ENCODE results near the gene DDX51. TPM values are rescaled to one million over a fixed set of nuclear protein-coding genes. Genes with fewer than 3 reads are reported as not detected.

DDX51 gene
- polyA plus RNA-seq, 2 of the 4 experiments (the other 2 are of a cell fraction) = 10.2 to 22.6 TPM

DNA sequence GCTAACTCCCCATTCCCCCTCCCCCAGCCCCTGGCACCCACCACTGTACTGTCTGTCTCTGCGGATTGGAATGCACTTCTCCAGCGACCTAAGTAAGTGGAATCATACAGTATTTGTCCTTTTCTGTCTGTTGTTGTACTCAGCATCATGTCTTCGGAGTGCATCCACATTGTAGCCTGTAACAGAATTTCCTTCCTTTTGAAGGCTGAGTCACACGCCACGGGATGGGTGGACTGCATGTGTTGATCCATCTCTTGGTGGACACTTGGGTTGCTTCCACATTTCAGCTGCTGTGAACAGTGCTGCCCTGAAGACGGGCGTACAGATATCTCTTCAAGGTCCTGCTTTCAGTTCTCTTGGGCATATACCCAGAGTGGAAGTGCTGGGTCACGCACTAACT, 34.4 kb downstream of the DDX51 start:
- WGBS (ENCODE audit: missing lambda C conversion rate) = 89% methylated on average over 8 of the region's 8 CpGs
- ATAC-seq (no peak), FAIRE-seq (no peak), DNase-seq (ENCODE audit: low read depth in 1 of 2, low spot score in 1 of 2) (no peak)
- ChIA-PET POLR2A (no interaction called here), CTCF (no interaction called here)
- Histone ChIP-seq H3K9me3 (no peaks in the 10 kb centered on the region), H3K4me1 (no peaks in the 10 kb centered on the region), H3K4me3 (no peak overlapping the region), H3K27ac (no peak overlapping the region), H3K4me2 (no peak overlapping the region)
- TF ChIP-seq CBX2 (IDR thresholded peaks at IDR 0.05; ENCODE audit: borderline replicate concordance, low read depth) (no peak), CEBPB (IDR thresholded peaks at IDR 0.05) (no peak), ZC3H11A (IDR thresholded peaks at IDR 0.05) (no peak), TP53 (CRISPR knock-in tag; IDR thresholded peaks at IDR 0.05) (no peak), ZFP36 (IDR thresholded peaks at IDR 0.05; ENCODE audit: borderline replicate concordance, partially characterized antibody) (no peak), HOXB5 (CRISPR knock-in tag; IDR thresholded peaks at IDR 0.05) (no peak), HDAC2 (IDR thresholded peaks at IDR 0.05) (no peak), FOSL2 (IDR thresholded peaks at IDR 0.05) (no peak), FOSL2 (CRISPR knock-in tag; IDR thresholded peaks at IDR 0.05) (no peak), FOXS1 (CRISPR knock-in tag; IDR thresholded peaks at IDR 0.05) (no peak), RARB (CRISPR knock-in tag; IDR thresholded peaks at IDR 0.05) (no peak), PHF8 (IDR thresholded peaks at IDR 0.05; ENCODE audit: borderline replicate concordance, low read depth) (no peak), SMC3 (IDR thresholded peaks at IDR 0.05) (no peak), JUNB (IDR thresholded peaks at IDR 0.05) (no peak), POLR2A (IDR thresholded peaks at IDR 0.05; ENCODE audit: low read length) (no peak), NFE2L2 (conservative IDR thresholded peaks at IDR 0.05; ENCODE audit: low read length) (no peak), ZSCAN20 (CRISPR knock-in tag; IDR thresholded peaks at IDR 0.05) (no peak), CBX8 (IDR thresholded peaks at IDR 0.05) (no peak), MAZ (IDR thresholded peaks at IDR 0.05; ENCODE audit: borderline replicate concordance, low read depth, low read length) (no peak)

DNA sequence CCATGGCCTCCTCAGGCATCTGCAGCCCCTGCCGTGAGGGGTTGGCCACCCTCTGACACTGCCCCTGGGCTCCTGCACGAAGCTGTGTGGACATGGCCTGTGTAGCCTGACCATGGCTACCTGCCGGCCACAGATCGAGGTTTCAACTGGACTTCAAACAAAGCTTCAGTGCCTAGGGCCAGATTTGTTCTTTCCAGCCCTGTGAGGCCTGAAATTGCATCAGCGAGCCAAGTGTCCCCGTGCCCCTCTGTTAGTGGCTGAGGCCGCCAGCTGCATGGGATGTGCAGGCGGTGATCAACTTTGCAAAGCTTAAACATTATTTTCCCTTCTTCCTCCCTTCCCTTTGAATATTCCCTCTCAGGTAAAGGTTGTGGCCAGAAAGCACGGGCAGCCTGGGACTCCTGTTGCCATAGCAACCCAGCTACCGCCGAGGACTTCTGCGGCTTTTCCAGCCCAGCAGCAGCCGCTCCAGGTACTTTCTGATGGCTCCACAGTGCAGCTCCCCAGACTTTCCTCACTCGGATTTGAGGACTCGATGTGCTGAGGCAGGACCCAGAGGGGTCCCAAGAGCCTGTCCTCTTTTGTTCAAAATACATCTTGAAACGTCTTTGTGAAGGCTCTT, 35.8 kb downstream of the DDX51 start:
- TF ChIP-seq POLR2AphosphoS2 (conservative IDR thresholded peaks at IDR 0.05; ENCODE audit: low read length) = no peak
- no peak for TF ChIP-seq FOSB (CRISPR knock-in tag; IDR thresholded peaks at IDR 0.05)
- TF ChIP-seq NPAS2 (CRISPR knock-in tag; IDR thresholded peaks at IDR 0.05; ENCODE audit: borderline replicate concordance) = no peak
- TF ChIP-seq HOXB5 (CRISPR knock-in tag; IDR thresholded peaks at IDR 0.05) = no peak
- TF ChIP-seq, protein P1, sequence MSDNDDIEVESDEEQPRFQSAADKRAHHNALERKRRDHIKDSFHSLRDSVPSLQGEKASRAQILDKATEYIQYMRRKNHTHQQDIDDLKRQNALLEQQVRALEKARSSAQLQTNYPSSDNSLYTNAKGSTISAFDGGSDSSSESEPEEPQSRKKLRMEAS (IDR thresholded peaks at IDR 0.05) = no peak
- TF ChIP-seq HEYL (CRISPR knock-in tag; IDR thresholded peaks at IDR 0.05) = no peak
- TF ChIP-seq MAFK (IDR thresholded peaks at IDR 0.05; ENCODE audit: partially characterized antibody) = no peak
- TF ChIP-seq SMC3 (IDR thresholded peaks at IDR 0.05) = no peak
- no peak for TF ChIP-seq EP300 (IDR thresholded peaks at IDR 0.05)
- no peak for TF ChIP-seq ZSCAN20 (CRISPR knock-in tag; IDR thresholded peaks at IDR 0.05)
- TF ChIP-seq TFCP2L1 (CRISPR knock-in tag; IDR thresholded peaks at IDR 0.05) = no peak
- no peak for TF ChIP-seq ESRRA (IDR thresholded peaks at IDR 0.05; ENCODE audit: borderline replicate concordance, low read length)
- TF ChIP-seq FOSL2 (IDR thresholded peaks at IDR 0.05) = no peak
- no peak for TF ChIP-seq FOSL2 (CRISPR knock-in tag; IDR thresholded peaks at IDR 0.05)
- no peak for TF ChIP-seq CHD2 (IDR thresholded peaks at IDR 0.05; ENCODE audit: low read length, partially characterized antibody)
- TF ChIP-seq EHMT2 (IDR thresholded peaks at IDR 0.05; ENCODE audit: low read depth) = no peak
- no peak for TF ChIP-seq RAD21 (conservative IDR thresholded peaks at IDR 0.05 in 1 of 2, IDR thresholded peaks at IDR 0.05 in 1 of 2)
- TF ChIP-seq, protein P2, sequence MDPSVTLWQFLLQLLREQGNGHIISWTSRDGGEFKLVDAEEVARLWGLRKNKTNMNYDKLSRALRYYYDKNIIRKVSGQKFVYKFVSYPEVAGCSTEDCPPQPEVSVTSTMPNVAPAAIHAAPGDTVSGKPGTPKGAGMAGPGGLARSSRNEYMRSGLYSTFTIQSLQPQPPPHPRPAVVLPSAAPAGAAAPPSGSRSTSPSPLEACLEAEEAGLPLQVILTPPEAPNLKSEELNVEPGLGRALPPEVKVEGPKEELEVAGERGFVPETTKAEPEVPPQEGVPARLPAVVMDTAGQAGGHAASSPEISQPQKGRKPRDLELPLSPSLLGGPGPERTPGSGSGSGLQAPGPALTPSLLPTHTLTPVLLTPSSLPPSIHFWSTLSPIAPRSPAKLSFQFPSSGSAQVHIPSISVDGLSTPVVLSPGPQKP (IDR thresholded peaks at IDR 0.05; ENCODE audit: low read depth, low read length) = no peak
- TF ChIP-seq, protein P3, sequence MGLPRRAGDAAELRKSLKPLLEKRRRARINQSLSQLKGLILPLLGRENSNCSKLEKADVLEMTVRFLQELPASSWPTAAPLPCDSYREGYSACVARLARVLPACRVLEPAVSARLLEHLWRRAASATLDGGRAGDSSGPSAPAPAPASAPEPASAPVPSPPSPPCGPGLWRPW (IDR thresholded peaks at IDR 0.05) = no peak
- TF ChIP-seq MYC (IDR thresholded peaks at IDR 0.05; ENCODE audit: borderline replicate concordance, low read length) = no peak
- FAIRE-seq (no peak), DNase-seq (ENCODE audit: low read depth in 1 of 2, low spot score in 1 of 2) (no peak), ATAC-seq (no peak)
- CTCF ChIA-PET = interaction anchor here (0.6 to 1.2 kb wide), 2 partner anchors 9 to 112 kb away, joined by 3 read pairs; no protein-coding TSS in a partner anchor
- Histone ChIP-seq H3K27ac (no peak overlapping the region), H3K4me3 (no peak overlapping the region), H3K4me1 (no peaks in the 10 kb centered on the region), H3K9me3 (no peaks in the 10 kb centered on the region), H3K4me2 (no peak overlapping the region)
- WGBS (ENCODE audit: missing lambda C conversion rate) = 86% methylated on average over 16 of the region's 16 CpGs
- POLR2A ChIA-PET = no interaction called here

Measured in A549 (cell line).